ENCODE data around the gene HMX1. TPM values are rescaled to one million over a fixed set of nuclear protein-coding genes. Genes with fewer than 3 reads are reported as not detected.

The HMX1 gene
- total and polyA plus RNA-seq, 9 donors: 0.08 to 0.21 (median 0.12) TPM; not detected in 1

GRCh38 chr4:8915201-8916200 lies 43.9 kb upstream of the HMX1 start:
- peaks cover 15% of the 10 kb centered on the region for H3K27me3 ChIP-seq (ENCODE audit: control insufficient read depth, insufficient read depth, low read length)

GRCh38 chr4:8914461-8915171 lies 43.0 kb upstream of the HMX1 start:
- Histone ChIP-seq H3K36me3 (ENCODE audit: control insufficient read depth, insufficient read depth, low read length) (no peaks in the 10 kb centered on the region), H3K27ac (ENCODE audit: low read length) (no peak overlapping the region), H3K4me1 (ENCODE audit: control insufficient read depth, insufficient read depth, low read length) (peaks cover 3% of the 10 kb centered on the region), H3K27me3 (ENCODE audit: control insufficient read depth, insufficient read depth, low read length) (peaks cover 15% of the 10 kb centered on the region), H3K4me3 (ENCODE audit: low read length) (no peak overlapping the region), H3K9me3 (replicated peaks; ENCODE audit: control insufficient read depth, low read depth, low read length) (no peaks in the 10 kb centered on the region)
- 75% methylated on average over 18 of the region's 29 CpGs for WGBS (ENCODE audit: insufficient coverage)
- no peak for DNase-seq

More at GRCh38 chr4:8915201-8916200, 43.9 kb upstream of the HMX1 start:
- H3K36me3 ChIP-seq (ENCODE audit: control insufficient read depth, insufficient read depth, low read length): no peaks in the 10 kb centered on the region
- H3K27ac ChIP-seq (ENCODE audit: low read length): no peak overlapping the region
- peaks cover 3% of the 10 kb centered on the region for H3K4me1 ChIP-seq (ENCODE audit: control insufficient read depth, insufficient read depth, low read length)
- H3K9me3 ChIP-seq (replicated peaks; ENCODE audit: control insufficient read depth, low read depth, low read length): no peaks in the 10 kb centered on the region
- WGBS (ENCODE audit: insufficient coverage): 60% methylated on average over 23 of the region's 27 CpGs
- H3K4me3 ChIP-seq (ENCODE audit: low read length): no peak overlapping the region
- DNase-seq: no peak

- H3K4me1 ChIP-seq (ENCODE audit: control insufficient read depth, insufficient read depth, low read length): peaks cover 3% of the 10 kb centered on the region
- no peaks in the 10 kb centered on the region for H3K9me3 ChIP-seq (replicated peaks; ENCODE audit: control insufficient read depth, low read depth, low read length)
- DNase-seq: no peak
- no peaks in the 10 kb centered on the region for H3K36me3 ChIP-seq (ENCODE audit: control insufficient read depth, insufficient read depth, low read length)
- no peak overlapping the region for H3K4me3 ChIP-seq (ENCODE audit: low read length)
- H3K27me3 ChIP-seq (ENCODE audit: control insufficient read depth, insufficient read depth, low read length): peaks cover 13% of the 10 kb centered on the region
- WGBS (ENCODE audit: insufficient coverage): 64% methylated on average over 8 of the region's 15 CpGs
- no peak overlapping the region for H3K27ac ChIP-seq (ENCODE audit: low read length)
Observed at GRCh38 chr4:8913858-8914460, 42.3 kb upstream of the HMX1 start.

- Histone ChIP-seq H3K4me3 (ENCODE audit: low read length) (no peak overlapping the region), H3K27me3 (ENCODE audit: control insufficient read depth, insufficient read depth, low read length) (peaks cover 16% of the 10 kb centered on the region), H3K27ac (ENCODE audit: low read length) (no peak overlapping the region), H3K9me3 (replicated peaks; ENCODE audit: control insufficient read depth, low read depth, low read length) (no peaks in the 10 kb centered on the region), H3K4me1 (ENCODE audit: control insufficient read depth, insufficient read depth, low read length) (peaks cover 3% of the 10 kb centered on the region), H3K36me3 (ENCODE audit: control insufficient read depth, insufficient read depth, low read length) (no peaks in the 10 kb centered on the region)
- 55% methylated on average over 17 of the region's 24 CpGs for WGBS (ENCODE audit: insufficient coverage)
- no peak for DNase-seq
Observed at GRCh38 chr4:8913121-8913857, 41.6 kb upstream of the HMX1 start.

GRCh38 chr4:8912506-8912905 lies 40.9 kb upstream of the HMX1 start:
- peaks cover 3% of the 10 kb centered on the region for H3K4me1 ChIP-seq (ENCODE audit: control insufficient read depth, insufficient read depth, low read length)
- H3K27ac ChIP-seq (ENCODE audit: low read length): no peak overlapping the region
- no peaks in the 10 kb centered on the region for H3K36me3 ChIP-seq (ENCODE audit: control insufficient read depth, insufficient read depth, low read length)
- no peaks in the 10 kb centered on the region for H3K9me3 ChIP-seq (replicated peaks; ENCODE audit: control insufficient read depth, low read depth, low read length)
- no peak overlapping the region for H3K4me3 ChIP-seq (ENCODE audit: low read length)
- 95% methylated on average over 3 of the region's 6 CpGs for WGBS (ENCODE audit: insufficient coverage)
- H3K27me3 ChIP-seq (ENCODE audit: control insufficient read depth, insufficient read depth, low read length): peaks cover 22% of the 10 kb centered on the region
- DNase-seq: no peak

GRCh38 chr4:8912089-8912455 lies 40.4 kb upstream of the HMX1 start:
- H3K4me1 ChIP-seq (ENCODE audit: control insufficient read depth, insufficient read depth, low read length): peaks cover 3% of the 10 kb centered on the region
- no peak overlapping the region for H3K27ac ChIP-seq (ENCODE audit: low read length)
- DNase-seq: no peak
- H3K9me3 ChIP-seq (replicated peaks; ENCODE audit: control insufficient read depth, low read depth, low read length): no peaks in the 10 kb centered on the region
- no peak overlapping the region for H3K4me3 ChIP-seq (ENCODE audit: low read length)
- no peaks in the 10 kb centered on the region for H3K36me3 ChIP-seq (ENCODE audit: control insufficient read depth, insufficient read depth, low read length)
- peaks cover 26% of the 10 kb centered on the region for H3K27me3 ChIP-seq (ENCODE audit: control insufficient read depth, insufficient read depth, low read length)
- 100% methylated on average over 2 of the region's 5 CpGs for WGBS (ENCODE audit: insufficient coverage)

- no peaks in the 10 kb centered on the region for H3K9me3 ChIP-seq (replicated peaks; ENCODE audit: control insufficient read depth, low read depth, low read length)
- H3K4me3 ChIP-seq (ENCODE audit: low read length): no peak overlapping the region
- 60% methylated on average over 29 of the region's 31 CpGs for WGBS (ENCODE audit: insufficient coverage)
- peaks cover 29% of the 10 kb centered on the region for H3K27me3 ChIP-seq (ENCODE audit: control insufficient read depth, insufficient read depth, low read length)
- H3K36me3 ChIP-seq (ENCODE audit: control insufficient read depth, insufficient read depth, low read length): no peaks in the 10 kb centered on the region
- peaks cover 3% of the 10 kb centered on the region for H3K4me1 ChIP-seq (ENCODE audit: control insufficient read depth, insufficient read depth, low read length)
- no peak for DNase-seq
- H3K27ac ChIP-seq (ENCODE audit: low read length): no peak overlapping the region
Observed at GRCh38 chr4:8911316-8912088, 39.9 kb upstream of the HMX1 start.

- H3K27me3 ChIP-seq (ENCODE audit: control insufficient read depth, insufficient read depth, low read length): peaks cover 30% of the 10 kb centered on the region
- peaks cover 3% of the 10 kb centered on the region for H3K4me1 ChIP-seq (ENCODE audit: control insufficient read depth, insufficient read depth, low read length)
- no peak overlapping the region for H3K4me3 ChIP-seq (ENCODE audit: low read length)
- WGBS (ENCODE audit: insufficient coverage): 49% methylated on average over 15 of the region's 15 CpGs
- H3K27ac ChIP-seq (ENCODE audit: low read length): no peak overlapping the region
- DNase-seq: no peak
- no peaks in the 10 kb centered on the region for H3K36me3 ChIP-seq (ENCODE audit: control insufficient read depth, insufficient read depth, low read length)
- H3K9me3 ChIP-seq (replicated peaks; ENCODE audit: control insufficient read depth, low read depth, low read length): no peaks in the 10 kb centered on the region
Observed at GRCh38 chr4:8910822-8911315, 39.2 kb upstream of the HMX1 start.

Data from muscle of leg (tissue), 11 donors.